Embryonic facial prominence (tissue), 1 donor: ENCODE results near the gene ILDR1.

Experiments used
- DNase-seq: peaks from one replicate; pipeline ENCODE4 v3.0.0-alpha.2; 2016; ENCODE audit errors: extremely low spot score

ILDR1 gene

DNA sequence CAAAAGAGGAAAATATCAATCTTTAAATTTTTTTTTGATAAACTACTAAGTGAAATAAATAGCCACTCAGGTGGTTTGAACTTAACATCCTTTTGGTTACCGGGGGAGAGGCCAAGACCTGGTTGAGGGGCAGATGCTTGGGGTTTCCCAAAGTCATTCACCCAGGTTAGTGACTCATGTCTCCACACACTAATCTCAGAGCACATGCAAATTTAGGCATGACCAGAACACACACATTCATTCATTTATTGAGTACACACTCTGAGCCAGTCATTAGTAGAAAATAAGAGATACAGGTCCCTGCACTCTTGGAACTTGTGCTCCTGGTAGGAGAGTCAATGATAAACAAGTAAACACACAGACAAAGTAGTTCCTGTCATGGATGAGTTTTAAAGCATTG, 7.3 kb downstream of the ILDR1 start:
- DNase-seq = no peak

DNA sequence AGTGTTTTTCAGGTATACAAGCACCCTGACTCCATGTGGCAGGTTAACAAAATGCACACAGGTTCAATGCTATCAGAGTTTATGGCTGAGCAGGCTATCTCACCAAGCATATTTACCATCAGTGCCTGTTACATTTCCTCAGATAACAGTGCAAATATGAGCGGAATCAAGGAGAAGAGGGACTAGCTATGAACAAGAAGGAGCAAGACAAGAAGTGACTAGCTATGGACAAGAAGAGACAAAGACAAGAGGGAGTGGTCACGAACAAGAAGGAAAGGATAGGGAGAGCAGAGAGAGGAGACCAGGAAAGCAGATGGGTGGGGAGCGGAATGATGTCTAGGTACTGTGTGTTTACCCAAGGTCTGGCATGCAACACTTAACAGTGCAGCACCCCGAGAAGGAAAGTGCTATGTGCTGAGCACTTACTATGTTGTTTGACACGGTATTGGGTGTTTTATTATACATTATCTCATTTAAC, 8.6 kb downstream of the ILDR1 start:
- no peak for DNase-seq

GRCh38 chr3:122012821-122013220, 9.2 kb downstream of the ILDR1 start:
- DNase-seq = no peak

DNA sequence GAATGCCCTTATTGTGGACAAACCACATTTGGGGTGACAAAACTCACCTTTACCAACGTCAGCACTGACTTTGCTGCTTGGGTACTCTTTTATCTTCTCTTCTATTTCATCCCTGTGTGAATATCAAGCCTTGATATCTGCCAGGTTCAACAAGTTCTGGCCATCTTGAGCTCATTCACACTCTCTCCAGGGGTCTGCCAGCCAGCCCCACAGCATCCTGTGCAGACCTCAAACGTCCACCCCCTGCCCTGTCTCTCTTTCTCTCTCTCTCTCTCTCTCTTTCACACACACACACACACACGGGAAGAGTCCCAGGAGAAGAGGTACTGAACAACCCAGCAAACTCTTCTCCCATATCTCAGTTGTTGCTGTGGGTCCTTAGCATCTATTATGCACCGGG, 10.7 kb downstream of the ILDR1 start:
- no peak for DNase-seq

GRCh38 chr3:122010506-122010905, 11.5 kb downstream of the ILDR1 start:
- no peak for DNase-seq

DNA sequence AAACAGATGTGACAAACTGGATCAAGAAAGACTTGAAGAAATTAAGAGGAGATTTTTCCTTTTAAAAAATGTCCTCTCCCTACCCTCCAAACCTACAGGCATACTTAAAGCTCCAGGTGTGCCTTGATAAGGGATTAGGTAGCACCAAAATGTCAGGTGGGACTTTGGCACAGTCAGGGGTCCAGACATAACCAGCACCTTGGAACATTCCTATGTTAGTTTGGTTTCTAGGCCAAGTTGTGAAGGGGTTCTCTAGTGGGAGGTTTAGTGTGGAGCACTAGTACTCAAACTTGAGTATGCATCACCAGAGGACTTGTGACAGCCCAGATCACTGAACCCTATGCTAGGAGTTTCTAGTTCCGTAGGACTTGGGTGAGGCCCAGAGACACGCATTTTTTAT, 13.9 kb downstream of the ILDR1 start:
- no peak for DNase-seq

DNA sequence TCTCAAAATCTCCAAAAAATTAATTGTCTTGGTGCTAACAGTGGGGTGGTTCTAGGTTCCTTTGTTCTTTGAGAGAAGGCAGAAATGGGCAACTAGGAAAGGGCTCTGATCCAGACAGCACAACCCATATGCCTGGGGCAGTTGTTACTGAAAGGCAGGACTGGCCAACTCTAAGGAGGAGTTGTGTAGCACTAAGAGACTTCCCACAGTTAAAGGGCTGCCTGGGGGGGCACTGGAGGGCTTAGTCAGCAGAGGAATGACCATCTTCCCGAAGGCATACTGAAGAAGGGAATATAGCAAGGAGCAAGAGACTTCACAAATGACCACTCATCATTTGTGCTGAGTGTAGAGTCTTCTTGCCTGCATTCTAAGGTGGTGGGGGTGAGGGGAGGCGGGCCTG, 15.8 kb downstream of the ILDR1 start:
- no peak for DNase-seq

- DNase-seq = no peak
These were observed 17.0 kb downstream of the ILDR1 start for GRCh38 chr3:122004991-122005565.

DNA sequence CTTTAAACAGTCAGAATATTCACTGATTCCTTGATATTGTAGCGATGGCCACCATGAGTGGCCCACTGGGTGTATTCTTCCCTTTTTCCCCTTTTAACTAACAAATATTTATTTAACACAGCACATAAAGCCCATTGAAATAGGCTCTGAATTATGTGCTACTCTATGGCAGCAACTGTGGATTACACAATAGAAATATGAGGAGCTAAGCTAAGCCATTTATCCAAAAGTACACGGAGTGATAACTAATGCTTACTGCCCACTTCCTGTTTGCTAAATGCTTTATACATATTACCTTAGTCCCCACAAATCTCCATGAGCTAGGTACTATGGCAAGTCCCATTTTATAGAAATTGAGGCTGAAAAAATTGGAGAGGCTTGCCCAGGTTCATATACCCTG, 17.9 kb downstream of the ILDR1 start:
- no peak for DNase-seq

- DNase-seq = no peak
These were observed 18.4 kb downstream of the ILDR1 start for GRCh38 chr3:122003606-122004005.

DNA sequence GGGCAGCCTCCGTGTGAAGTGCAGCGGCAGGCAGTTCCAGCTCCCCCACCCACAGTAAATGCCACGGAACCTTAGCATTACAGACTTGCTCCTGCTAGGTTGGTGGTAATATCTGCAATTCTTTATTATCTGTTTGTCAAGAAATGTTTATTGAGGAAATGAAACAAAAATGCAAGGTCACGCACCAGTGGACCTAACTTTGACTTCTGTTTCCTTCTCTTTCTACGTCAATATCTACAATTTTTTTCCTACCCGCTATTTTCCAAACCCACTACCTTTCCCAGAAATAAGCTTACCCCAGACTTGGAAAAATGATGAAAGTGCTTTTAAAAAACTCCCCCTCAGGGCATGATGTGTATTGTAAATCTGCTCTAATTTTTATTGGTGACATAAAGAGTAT, 18.9 kb downstream of the ILDR1 start:
- DNase-seq = no peak

GRCh38 chr3:122002611-122003010, 19.4 kb downstream of the ILDR1 start:
- no peak for DNase-seq

- DNase-seq = no peak
These were observed 20.2 kb downstream of the ILDR1 start for GRCh38 chr3:122001892-122002291.

DNA sequence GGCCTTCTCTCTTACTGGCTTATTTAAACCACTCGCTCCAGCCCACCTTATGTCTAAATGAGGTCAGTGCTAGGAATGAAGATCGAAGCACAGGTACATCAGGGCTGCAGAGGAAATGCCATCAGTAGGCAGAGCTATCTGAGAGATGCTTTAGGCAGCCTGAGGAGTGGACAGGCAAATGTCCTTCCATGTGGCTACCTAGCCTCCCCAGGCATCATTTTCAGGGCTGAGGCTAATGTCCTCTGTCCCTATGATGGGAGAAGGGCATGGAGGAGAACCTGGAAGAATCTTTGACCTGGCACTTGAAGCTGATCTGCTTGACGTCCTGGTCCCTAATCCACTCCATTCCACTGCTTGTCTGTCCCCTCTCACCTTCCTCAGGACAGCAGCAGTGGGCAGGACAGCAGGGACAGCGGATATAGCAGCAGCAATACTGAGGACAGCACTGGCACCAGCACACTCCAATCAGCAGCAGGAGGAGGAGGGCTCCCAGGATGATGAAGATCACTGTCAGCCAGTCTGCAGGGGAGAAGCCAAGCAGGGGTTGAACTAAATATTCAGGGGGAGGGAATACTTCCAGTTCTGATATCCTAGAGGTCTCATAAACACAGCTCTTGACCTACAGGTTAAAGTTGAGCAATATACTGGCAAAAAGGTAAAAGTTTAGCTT, 21.0 kb downstream of the ILDR1 start:
- no peak for DNase-seq

DNA sequence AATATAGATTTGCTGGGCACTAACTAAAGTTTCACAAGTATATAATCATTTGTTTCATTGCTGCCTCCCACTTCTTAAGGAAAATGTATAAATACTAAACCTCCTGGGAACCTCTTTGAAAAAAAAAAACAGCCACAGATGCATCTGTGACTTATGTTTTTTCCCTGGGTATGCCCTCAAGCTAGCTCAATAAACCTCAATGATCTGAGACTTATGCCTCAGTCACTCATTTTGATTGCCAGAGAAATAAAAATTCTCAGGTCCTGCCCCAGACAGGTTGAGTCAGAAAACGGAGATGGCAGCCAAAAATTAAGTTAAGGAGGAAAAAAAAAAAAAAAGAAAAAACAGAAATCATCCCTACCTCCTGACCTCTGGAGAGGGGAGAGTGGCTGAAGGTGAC, 22.1 kb downstream of the ILDR1 start:
- no peak for DNase-seq

DNA sequence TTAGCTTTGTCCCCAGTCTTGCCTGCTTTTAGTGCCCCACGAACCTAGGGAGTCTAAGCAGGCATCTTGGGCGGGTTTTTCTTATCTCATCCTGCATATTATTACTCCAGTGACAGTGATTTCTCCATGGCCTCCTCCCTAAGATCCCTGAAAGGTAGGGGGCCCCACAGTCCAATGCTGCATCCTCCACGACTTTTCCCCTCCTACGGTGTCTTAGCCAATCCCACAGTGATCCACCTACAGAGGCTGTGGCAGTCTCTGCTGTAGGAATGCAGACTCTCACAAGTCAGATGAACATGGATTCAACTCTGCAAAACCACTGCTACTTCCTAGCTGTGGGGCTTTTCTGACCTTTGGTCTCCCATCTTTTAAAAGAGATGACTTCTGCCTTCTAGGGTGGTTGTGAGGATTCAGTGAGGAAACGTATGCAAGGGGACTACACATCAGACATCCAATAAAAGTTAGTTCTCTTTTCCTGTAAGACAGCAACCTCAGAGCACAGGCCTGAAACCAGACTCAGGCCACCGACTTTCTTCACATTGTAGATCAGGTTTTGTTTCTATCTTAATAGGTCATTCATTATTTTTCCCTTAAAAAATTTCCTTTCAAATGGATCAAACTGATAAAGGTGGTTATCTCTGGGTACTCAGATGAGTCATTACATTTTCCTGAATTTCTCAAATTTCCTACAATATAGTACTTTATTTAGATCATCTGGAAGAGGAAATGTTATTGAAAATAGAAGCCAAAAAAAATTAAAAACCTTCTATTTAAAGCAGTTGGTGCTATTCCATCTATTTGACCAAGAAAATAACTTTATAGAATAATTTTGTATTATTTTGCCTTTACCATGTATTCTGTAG, 23.2 kb downstream of the ILDR1 start:
- no peak for DNase-seq

DNA sequence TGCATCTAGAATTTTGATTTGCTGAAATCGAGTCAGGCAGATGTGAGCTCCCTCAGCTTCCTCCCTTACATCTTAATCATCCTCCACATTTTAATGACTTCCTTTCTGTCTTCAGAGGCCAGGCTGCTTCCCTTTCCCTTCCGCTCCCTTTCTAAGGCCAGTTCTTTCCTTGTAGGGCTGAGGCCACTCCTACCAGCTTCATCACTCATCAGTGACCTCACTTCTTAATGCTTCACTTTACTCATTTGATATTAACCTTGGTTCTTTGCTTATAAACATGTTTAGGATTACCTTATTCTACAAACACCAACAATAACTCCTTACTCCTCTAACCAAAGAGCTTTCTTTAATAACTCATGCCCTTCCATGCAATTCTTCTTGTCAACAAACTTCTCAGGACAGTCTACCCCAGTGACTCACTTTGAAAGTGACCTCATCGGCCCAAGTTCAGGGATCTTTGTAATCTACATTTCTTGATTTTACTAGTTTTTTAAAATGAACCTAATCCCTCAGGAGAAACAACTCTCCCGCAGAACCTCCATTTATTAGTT, 23.9 kb downstream of the ILDR1 start:
- DNase-seq = no peak

GRCh38 chr3:121997372-121997771, 24.7 kb downstream of the ILDR1 start:
- DNase-seq = no peak

DNA sequence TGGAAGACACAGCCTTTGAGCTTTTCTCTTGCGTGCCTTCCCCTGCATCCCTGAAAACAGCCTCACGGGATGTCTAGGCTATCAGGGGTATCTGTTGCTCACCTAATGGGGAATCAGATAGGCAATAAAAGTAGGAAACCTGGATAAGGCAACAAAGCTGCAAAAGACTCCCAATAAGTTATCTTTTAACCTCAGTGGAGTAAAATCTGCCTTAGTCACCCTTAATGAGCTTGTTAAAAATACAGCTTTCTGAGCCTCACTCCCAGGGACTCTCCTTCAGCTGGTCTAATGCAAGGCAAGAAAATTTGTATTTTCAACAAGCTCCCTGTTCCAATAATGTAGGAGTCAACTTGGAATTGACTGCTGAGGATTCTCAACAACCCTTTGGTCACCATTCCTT, 25.6 kb downstream of the ILDR1 start:
- DNase-seq = no peak

DNA sequence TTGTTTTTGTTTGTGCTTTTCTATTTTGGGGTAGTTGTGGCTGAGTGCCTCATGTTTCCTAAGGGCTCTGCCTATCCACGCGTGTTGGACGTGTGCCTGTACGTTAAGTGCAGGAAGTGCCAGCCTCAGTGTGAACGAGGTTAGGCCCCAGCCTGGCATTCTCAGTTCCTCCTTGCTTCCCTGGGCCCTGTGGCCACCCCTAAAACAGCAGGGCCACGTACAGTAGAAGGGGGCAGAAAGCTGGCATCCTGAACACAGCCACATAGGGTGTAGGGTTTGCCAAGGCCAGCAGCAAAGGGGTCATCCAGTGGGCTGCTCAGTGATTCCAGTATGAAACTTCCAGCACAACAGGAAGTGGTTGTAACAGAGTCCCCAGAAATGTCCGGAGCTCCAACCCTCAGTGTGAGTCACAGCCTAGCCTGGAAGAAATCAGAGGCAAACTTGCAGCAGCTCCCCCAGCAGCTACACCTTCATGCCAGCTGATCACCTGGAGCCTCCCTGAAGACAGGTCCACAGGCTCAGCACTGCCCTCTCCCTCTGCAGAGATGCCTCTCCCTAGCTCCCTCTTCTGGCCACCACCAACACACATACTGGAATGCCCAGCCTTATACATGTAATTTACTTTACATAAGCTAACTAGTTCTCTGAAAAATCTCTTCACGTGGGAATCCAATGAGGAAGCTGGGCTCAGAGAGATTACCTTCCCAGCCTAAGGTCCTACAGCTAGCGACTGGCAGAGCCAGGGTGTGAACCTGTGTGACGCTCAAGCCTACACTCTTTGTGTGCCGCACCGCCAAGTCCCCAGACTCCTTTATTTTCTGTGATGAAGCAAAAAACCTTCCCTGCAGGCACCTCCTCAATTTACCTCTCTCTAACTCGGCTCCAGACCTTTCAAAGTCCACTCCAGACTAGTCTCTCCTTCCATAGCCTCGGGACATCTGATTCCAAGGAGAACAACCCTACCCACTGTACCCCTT, 26.6 kb downstream of the ILDR1 start:
- no peak for DNase-seq

DNA sequence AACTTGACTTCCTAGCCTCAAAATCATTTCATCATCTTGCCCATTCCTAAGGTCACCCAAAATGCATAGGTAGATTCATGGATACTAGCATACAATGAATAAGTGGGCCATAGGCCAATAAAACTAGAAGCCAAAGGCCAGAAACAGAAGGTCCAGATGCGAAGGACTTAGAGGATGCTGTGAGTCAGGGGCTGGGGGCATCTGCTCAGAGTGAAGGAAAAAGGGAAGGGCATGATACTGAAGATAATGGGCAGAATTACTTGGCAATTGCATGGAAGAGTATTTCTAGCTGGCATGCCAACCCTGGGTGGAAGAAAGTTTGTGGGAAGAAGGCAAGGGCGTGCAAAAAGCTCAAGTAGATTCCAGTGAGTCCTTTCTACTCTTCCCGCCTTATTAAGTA, 27.5 kb downstream of the ILDR1 start:
- no peak for DNase-seq
